Measurements from ENCODE around the gene SPDYA. TPM values are rescaled to one million over a fixed set of nuclear protein-coding genes. Genes with fewer than 3 reads are reported as not detected.
A peak's percentile ranks its signal among the peaks of the same experiment; 100 is the strongest.

The SPDYA gene
- total RNA-seq, 4 donors from 2014 or later, result 0.78 to 3.1 (median 1.8) TPM

DNA sequence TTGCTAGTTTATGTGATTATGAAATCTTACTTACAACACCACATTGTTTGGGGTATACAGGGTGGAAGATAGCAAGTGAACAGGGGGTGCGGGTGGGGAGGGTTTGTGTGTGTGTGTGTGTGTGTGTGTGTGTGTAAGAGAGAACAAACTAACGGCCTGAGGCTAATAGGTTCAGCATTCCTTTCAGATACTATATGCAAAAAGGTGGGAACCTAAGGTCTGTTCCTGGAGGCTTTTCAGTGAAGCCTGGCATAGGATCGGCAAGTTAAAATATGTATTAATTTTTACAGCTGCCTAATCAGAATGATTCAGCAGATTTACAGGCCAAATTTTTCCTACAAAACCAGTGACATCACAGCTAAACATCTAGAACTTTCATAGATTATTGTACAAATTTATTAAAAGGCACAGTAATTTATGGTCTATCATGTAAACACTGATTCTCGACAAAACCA is 7.6 kb upstream of the SPDYA start:
- TF ChIP-seq, protein P1, sequence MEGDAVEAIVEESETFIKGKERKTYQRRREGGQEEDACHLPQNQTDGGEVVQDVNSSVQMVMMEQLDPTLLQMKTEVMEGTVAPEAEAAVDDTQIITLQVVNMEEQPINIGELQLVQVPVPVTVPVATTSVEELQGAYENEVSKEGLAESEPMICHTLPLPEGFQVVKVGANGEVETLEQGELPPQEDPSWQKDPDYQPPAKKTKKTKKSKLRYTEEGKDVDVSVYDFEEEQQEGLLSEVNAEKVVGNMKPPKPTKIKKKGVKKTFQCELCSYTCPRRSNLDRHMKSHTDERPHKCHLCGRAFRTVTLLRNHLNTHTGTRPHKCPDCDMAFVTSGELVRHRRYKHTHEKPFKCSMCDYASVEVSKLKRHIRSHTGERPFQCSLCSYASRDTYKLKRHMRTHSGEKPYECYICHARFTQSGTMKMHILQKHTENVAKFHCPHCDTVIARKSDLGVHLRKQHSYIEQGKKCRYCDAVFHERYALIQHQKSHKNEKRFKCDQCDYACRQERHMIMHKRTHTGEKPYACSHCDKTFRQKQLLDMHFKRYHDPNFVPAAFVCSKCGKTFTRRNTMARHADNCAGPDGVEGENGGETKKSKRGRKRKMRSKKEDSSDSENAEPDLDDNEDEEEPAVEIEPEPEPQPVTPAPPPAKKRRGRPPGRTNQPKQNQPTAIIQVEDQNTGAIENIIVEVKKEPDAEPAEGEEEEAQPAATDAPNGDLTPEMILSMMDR (IDR thresholded peaks at IDR 0.05), result no peak
- no peak for TF ChIP-seq POLR2A (IDR thresholded peaks at IDR 0.05)
- no peak overlapping the region for H3K4me3 ChIP-seq (replicated peaks in 1 of 3)
- intact Hi-C loops (cut with DNase I), result no loop called here
- DNase-seq, result no peak
- H3K4me1 ChIP-seq, result no peaks in the 10 kb centered on the region
- WGBS, 2 donors, result 88 to 90% methylated on average over 4 of the region's 4 CpGs
- peaks cover 2 to 22% of the 10 kb centered on the region in 2 donors for H3K36me3 ChIP-seq
- no peaks in the 10 kb centered on the region for H3K27me3 ChIP-seq
- H3K9me3 ChIP-seq, result no peaks in the 10 kb centered on the region
- H3K27ac ChIP-seq, result no peak overlapping the region

DNA sequence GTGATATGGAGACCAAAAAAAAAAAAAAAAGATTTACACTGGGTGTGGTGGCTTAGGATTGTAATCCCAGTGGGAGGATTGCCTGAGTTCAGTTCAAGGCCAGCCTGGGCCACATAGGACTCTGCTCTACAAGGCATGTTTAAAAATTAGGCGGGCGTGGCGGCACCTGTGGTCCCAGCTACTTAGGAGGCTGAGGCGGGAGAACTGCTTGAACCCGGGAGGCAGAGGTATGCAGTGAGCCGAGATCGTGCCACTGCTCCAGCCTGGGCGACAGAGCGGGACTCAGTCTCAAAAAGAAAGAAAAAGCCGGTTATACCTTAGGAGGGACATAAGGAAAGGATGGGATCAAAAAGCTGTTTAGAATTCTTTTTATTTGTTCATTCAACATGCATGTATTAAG is 707 bp upstream of the SPDYA start:
- no peaks in the 10 kb centered on the region for H3K9me3 ChIP-seq
- intact Hi-C loops (cut with DNase I), result no loop called here
- H3K27me3 ChIP-seq, result no peaks in the 10 kb centered on the region
- no peak for DNase-seq
- H3K36me3 ChIP-seq, result no peaks in the 10 kb centered on the region
- H3K27ac ChIP-seq, result no peak overlapping the region
- H3K4me3 ChIP-seq (replicated peaks in 1 of 3), result no peak overlapping the region
- 70 to 73% methylated on average over 10 of the region's 10 CpGs for WGBS, 2 donors
- TF ChIP-seq POLR2A (IDR thresholded peaks at IDR 0.05), result no peak
- TF ChIP-seq, protein P1 (IDR thresholded peaks at IDR 0.05), result no peak
- H3K4me1 ChIP-seq, result peaks cover 0 to 14% of the 10 kb centered on the region in 2 donors

DNA sequence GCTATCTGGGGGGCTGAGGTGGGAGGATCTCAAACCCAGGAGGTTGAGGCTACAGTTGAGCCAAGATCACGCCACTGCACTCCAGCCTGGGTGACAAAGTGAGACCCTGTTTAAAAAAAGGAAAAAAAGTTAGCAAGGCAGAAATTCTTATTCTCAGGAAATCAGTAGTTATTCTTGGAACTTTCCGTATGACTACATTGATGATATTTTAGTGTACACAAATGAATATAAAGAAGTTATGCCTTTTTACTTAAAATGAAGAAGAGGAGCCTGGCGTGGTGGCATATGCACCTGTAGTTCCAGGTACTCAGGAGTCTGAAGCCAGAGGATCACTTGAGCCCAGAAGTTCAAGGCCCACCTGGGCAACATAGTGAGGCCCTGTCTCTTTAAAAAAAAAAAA is 7.4 kb downstream of the SPDYA start:
- TF ChIP-seq POLR2A (IDR thresholded peaks at IDR 0.05), result no peak
- TF ChIP-seq, protein P1 (IDR thresholded peaks at IDR 0.05), result no peak
- no peaks in the 10 kb centered on the region for H3K36me3 ChIP-seq
- intact Hi-C loops (cut with DNase I), result no loop called here
- no peaks in the 10 kb centered on the region for H3K4me1 ChIP-seq
- DNase-seq, result no peak
- H3K4me3 ChIP-seq (replicated peaks in 1 of 3), result no peak overlapping the region
- H3K27ac ChIP-seq, result no peak overlapping the region
- WGBS, 2 donors, result 90 to 95% methylated on average over 3 of the region's 3 CpGs
- H3K27me3 ChIP-seq, result no peaks in the 10 kb centered on the region
- no peaks in the 10 kb centered on the region for H3K9me3 ChIP-seq

DNA sequence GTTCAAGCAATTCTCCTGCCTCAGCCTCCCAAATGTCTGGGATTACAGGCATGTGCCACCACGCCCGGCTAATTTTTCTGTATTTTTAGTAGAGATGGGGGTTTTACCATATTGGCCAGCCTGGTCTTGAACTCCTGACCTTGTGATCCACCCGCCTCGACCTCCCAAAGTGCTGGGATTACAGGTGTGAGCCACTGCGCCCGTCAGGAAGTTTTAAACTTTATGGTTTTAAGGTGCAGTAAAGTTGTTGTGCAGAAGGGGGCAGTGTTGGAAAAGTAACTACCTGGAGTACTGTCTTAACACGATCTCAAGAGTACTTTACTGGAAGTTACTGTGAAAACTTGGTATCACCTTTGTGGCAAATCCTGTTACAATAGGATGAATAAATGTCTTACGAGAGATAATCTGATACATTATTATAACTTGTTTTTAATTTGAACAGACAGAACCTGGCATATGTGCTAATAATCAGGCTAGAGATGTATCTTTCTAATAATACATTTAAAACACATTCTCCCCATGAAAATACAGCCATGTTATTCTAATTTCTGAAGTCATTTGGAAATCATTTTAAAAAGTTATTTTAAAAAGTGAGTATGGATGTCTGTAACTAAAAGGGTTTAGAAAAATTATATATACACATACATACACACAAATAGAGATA is 10.8 kb downstream of the SPDYA start:
- WGBS, 2 donors, result 3 to 8% methylated on average over 8 of the region's 8 CpGs
- intact Hi-C loops (cut with DNase I), result no loop called here
- no peaks in the 10 kb centered on the region for H3K36me3 ChIP-seq

DNA sequence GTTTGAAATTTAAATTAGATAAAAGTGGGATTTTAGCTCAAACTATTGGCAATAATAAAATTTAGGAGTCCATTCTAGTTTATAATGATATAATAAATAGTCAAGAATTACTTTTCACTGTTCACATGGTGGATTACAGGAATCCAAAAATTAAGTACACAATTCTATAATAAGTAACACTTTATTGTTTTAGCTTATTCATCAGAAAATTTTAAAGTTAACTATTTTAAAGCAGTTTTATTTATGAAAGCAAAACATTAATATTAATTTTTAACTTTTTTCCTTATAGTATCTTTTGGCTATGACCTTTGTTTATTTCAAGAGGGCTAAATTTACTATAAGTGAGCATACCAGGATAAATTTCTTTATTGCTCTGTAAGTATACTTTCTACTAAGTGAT is 11.4 kb downstream of the SPDYA start:
- Histone ChIP-seq H3K9me3 (no peaks in the 10 kb centered on the region), H3K27me3 (no peaks in the 10 kb centered on the region), H3K27ac (no peak overlapping the region), H3K36me3 (no peaks in the 10 kb centered on the region), H3K4me3 (replicated peaks in 1 of 3) (no peak overlapping the region), H3K4me1 (no peaks in the 10 kb centered on the region)
- intact Hi-C loops (cut with DNase I), result no loop called here
- TF ChIP-seq POLR2A (IDR thresholded peaks at IDR 0.05), result no peak
- TF ChIP-seq, protein P1 (IDR thresholded peaks at IDR 0.05), result no peak
- no peak for DNase-seq

More for the DNA sequence above, 10.8 kb downstream of the SPDYA start:
- no peaks in the 10 kb centered on the region for H3K4me1 ChIP-seq
- H3K4me3 ChIP-seq (replicated peaks in 1 of 3), result no peak overlapping the region
- no peaks in the 10 kb centered on the region for H3K27me3 ChIP-seq
- TF ChIP-seq, protein P1 (IDR thresholded peaks at IDR 0.05), result peak in 5 of 6 experiments; percentile 38 to 84 (median 79)
- no peak for TF ChIP-seq POLR2A (IDR thresholded peaks at IDR 0.05)
- H3K9me3 ChIP-seq, result no peaks in the 10 kb centered on the region
- H3K27ac ChIP-seq, result no peak overlapping the region
- DNase-seq, result peak; percentile 35 to 47
